Endothelial cell of umbilical vein (primary cell): ENCODE results near the gene ACTN1. TPM values are rescaled to one million over a fixed set of nuclear protein-coding genes. Genes with fewer than 3 reads are reported as not detected.

Experiments
- BruUV-seq: library from RNA; stranded (reverse); fragments of 400-500 nt; replicated peaks from 2 replicates; lab custom pipeline; 2021; lab: Mats Ljungman, UMichigan
- CTCF ChIA-PET: fragments of 300-600, 350-600 bp; sonication (Branson Sonifier 250); formaldehyde crosslinking; loops from one replicate; lab custom pipeline; 2021; ENCODE audit warnings: antibody characterized with exemption, inconsistent platforms; lab: Charles Lee
- POLR2A ChIA-PET: fragments of 300-600, 350-600 bp; sonication (Branson Sonifier 250); formaldehyde crosslinking; loops from one replicate; lab custom pipeline; 2021; ENCODE audit warnings: antibody characterized with exemption, inconsistent platforms; lab: Charles Lee
- DNase-seq: peaks from one replicate; pipeline ENCODE4 v3.0.0-alpha.2; 2011; ENCODE audit warnings: low read depth, low spot score
- FAIRE-seq: peaks from 2 replicates; lab custom pipeline; 2011; peaks lifted over from hg19 to GRCh38; lab: Jason Lieb, UNC
- H2AFZ ChIP-seq: 2 replicates; pipeline ENCODE4 v1.6.0; 2012; ENCODE audit warnings: low read depth, low read length, control low read depth, inconsistent platforms
- H3K27ac ChIP-seq: 2 replicates; pipeline ENCODE4 v1.5.1; 2011; ENCODE audit warnings: low read depth, mild to moderate bottlenecking, control low read depth, low read length, moderate library complexity; ENCODE audit not compliant: insufficient read depth
- H3K27me3 ChIP-seq, 2 experiments: 2 replicates each; pipeline versions ENCODE4 v1.6.0 to v1.6.1; 2011; ENCODE audit warnings: low read length in 2 of 2, mixed read lengths in 1 of 2; ENCODE audit not compliant: control insufficient read depth in 2 of 2, insufficient read depth in 2 of 2
- H3K36me3 ChIP-seq, 2 experiments: 2 replicates in 1 of 2; 3 replicates in 1 of 2; pipeline ENCODE4 v1.5.1; 2011; ENCODE audit warnings: low read length in 2 of 2, mild to moderate bottlenecking in 1 of 2, moderate library complexity in 1 of 2; ENCODE audit not compliant: control insufficient read depth in 2 of 2, insufficient read depth in 2 of 2; ENCODE audit errors: extremely low read depth in 1 of 2
- H3K4me1 ChIP-seq: 3 replicates; pipeline ENCODE4 v1.5.1; 2011; ENCODE audit warnings: mild to moderate bottlenecking, low read length; ENCODE audit not compliant: control insufficient read depth, insufficient read depth; ENCODE audit errors: extremely low read depth
- H3K4me2 ChIP-seq: 2 replicates; pipeline ENCODE4 v1.6.1; 2011; ENCODE audit warnings: low read length, control low read depth, mixed read lengths; ENCODE audit not compliant: insufficient read depth
- H3K4me3 ChIP-seq, 3 experiments: fragments of 200-600 bp in 1 of 3; sonication (generic), shearing (Covaris generic) in 1 of 3; replicated peaks in 1 of 3; 2 replicates each; pipeline ENCODE4 v1.5.1; 2011 to 2016; ENCODE audit warnings: control low read depth in 3 of 3, low read length in 3 of 3, mild to moderate bottlenecking in 2 of 3, inconsistent platforms in 1 of 3, low read depth in 1 of 3, moderate library complexity in 1 of 3; ENCODE audit not compliant: insufficient read depth in 1 of 3
- H3K79me2 ChIP-seq: 2 replicates; pipeline ENCODE4 v1.6.0; 2012; ENCODE audit warnings: low read length, inconsistent platforms; ENCODE audit not compliant: control insufficient read depth, insufficient read depth
- H3K9ac ChIP-seq: replicated peaks from 2 replicates; pipeline ENCODE3; 2011; ENCODE audit warnings: low read length, control low read depth; ENCODE audit not compliant: insufficient read depth; ENCODE audit errors: extremely low read depth
- H3K9me1 ChIP-seq: replicated peaks from 3 replicates; pipeline ENCODE4 v1.6.0; 2011; ENCODE audit warnings: mild to moderate bottlenecking, low read length; ENCODE audit not compliant: control insufficient read depth, insufficient read depth; ENCODE audit errors: extremely low read depth
- H3K9me3 ChIP-seq: replicated peaks from 2 replicates; pipeline ENCODE4 v1.5.1; 2012; ENCODE audit warnings: low read length, inconsistent platforms; ENCODE audit not compliant: control insufficient read depth, insufficient read depth
- H4K20me1 ChIP-seq: replicated peaks from 2 replicates; pipeline ENCODE3; 2011; ENCODE audit warnings: mild to moderate bottlenecking, low read length; ENCODE audit not compliant: control insufficient read depth, insufficient read depth; ENCODE audit errors: extremely low read depth
- FOS ChIP-seq: IDR thresholded peaks from 2 replicates; pipeline ENCODE4 v1.6.1; 2011; ENCODE audit warnings: mild to moderate bottlenecking, low read length, moderate library complexity, borderline replicate concordance; ENCODE audit not compliant: insufficient read depth
- GATA2 ChIP-seq: IDR thresholded peaks from 2 replicates; pipeline ENCODE4 v1.7.0; 2011; ENCODE audit warnings: low read depth, mild to moderate bottlenecking, moderate library complexity, mixed read lengths, low read length; ENCODE audit not compliant: insufficient read length, insufficient read depth
- JUN ChIP-seq: IDR thresholded peaks from 2 replicates; pipeline ENCODE4 v1.6.1; 2011; ENCODE audit warnings: borderline replicate concordance, low read depth; ENCODE audit not compliant: insufficient read length, insufficient read depth
- MYC ChIP-seq: IDR thresholded peaks from one replicate; pipeline ENCODE4 v1.6.1; 2011; ENCODE audit warnings: mild to moderate bottlenecking, low read depth, low read length
- POLR2A ChIP-seq: IDR thresholded peaks from 2 replicates; pipeline ENCODE4 v1.6.1; 2012; ENCODE audit warnings: low read depth, mild to moderate bottlenecking, control low read depth, low read length
- POLR2AphosphoS5 ChIP-seq: IDR thresholded peaks from 2 replicates; pipeline ENCODE4 v1.6.1; 2012; ENCODE audit warnings: low read depth, mild to moderate bottlenecking, control low read depth, low read length, moderate library complexity; ENCODE audit not compliant: insufficient read depth
- dilution Hi-C: fragments of 300-500 bp; cut with MboI; formaldehyde crosslinking; loops from one replicate; pipeline ENCODE4 v1.15.0; 2019; ENCODE audit warnings: low sequenced_read_pairs; ENCODE audit not compliant: extremely low pct_ligation_motif_present
- intact Hi-C: fragments of 100-400 bp; cut with micrococcal nuclease; formaldehyde crosslinking; loops from one replicate; pipeline ENCODE4 v1.10.0; 2022
- polyA plus RNA-seq, 4 experiments: library from polyadenylated mRNA; depleted of rRNA in 3 of 4; stranded (reverse) in 3 of 4; unstranded in 1 of 4; fragments of >200 nt; gene quantifications; 2 replicates each; pipeline versions ENCODE4 v1.2.1 to v1.2.3, GENCODE V29; 2011 to 2012; ENCODE audit warnings: missing spikeins in 1 of 4
- total RNA-seq: library from RNA; stranded (reverse); gene quantifications from 2 replicates; pipeline ENCODE4 v1.2.3, GENCODE V29; 2021
- TF ChIP-seq, protein P1 (sequence below), 2 donors: IDR thresholded peaks; 1 replicate in 1 of 2; 2 replicates in 1 of 2; pipeline ENCODE4 v1.5.1; 2011; ENCODE audit warnings: low read length in 2 of 2, mild to moderate bottlenecking in 2 of 2, moderate library complexity in 2 of 2, control low read depth in 1 of 2, inconsistent platforms in 1 of 2, low read depth in 1 of 2; ENCODE audit not compliant: insufficient read depth in 1 of 2; ENCODE audit errors: extremely low read depth in 1 of 2
- TF ChIP-seq, protein P2 (sequence below): IDR thresholded peaks from 2 replicates; pipeline ENCODE4 v1.6.1; 2011; ENCODE audit not compliant: insufficient read depth, insufficient read length

Gene ACTN1
- total and polyA plus RNA-seq, 2 donors (not counting 3 experiments of a cell fraction or from before 2014, with no cell fraction given) = 442 to 463 TPM

GRCh38 chr14:68977180-68977717 lies 1.9 kb downstream of the ACTN1 start:
- Histone ChIP-seq H3K27me3 (no peaks in the 10 kb centered on the region), H3K9me3 (no peaks in the 10 kb centered on the region), H3K9me1 (no peaks in the 10 kb centered on the region), H3K36me3 (peaks cover 17 to 21% of the 10 kb centered on the region in 2 experiments), H3K4me2 (peak overlapping the region; percentile 85), H3K9ac (peak overlapping the region; percentile 75), H3K4me1 (peaks cover 52% of the 10 kb centered on the region), H3K79me2 (peaks cover 64% of the 10 kb centered on the region), H3K4me3 (peak overlapping the region; percentile 1 to 92 (median 62)), H4K20me1 (no peaks in the 10 kb centered on the region), H2AFZ (no peak overlapping the region), H3K27ac (peak overlapping the region; percentile 65)
- intact Hi-C loops (loop anchor here (1.0 kb wide), 2 partner anchors 58 to 78 kb away; no protein-coding TSS in a partner anchor), dilution Hi-C loops (no loop called here)
- no peak for DNase-seq
- POLR2A ChIA-PET = interaction anchor here (0.7 to 2.1 kb wide), 10 partner anchors 15 to 124 kb away, joined by 3 to 14 read pairs (median 4); no protein-coding TSS in a partner anchor
- BruUV-seq = TSS peak; percentile 53
- TF ChIP-seq, protein P1, sequence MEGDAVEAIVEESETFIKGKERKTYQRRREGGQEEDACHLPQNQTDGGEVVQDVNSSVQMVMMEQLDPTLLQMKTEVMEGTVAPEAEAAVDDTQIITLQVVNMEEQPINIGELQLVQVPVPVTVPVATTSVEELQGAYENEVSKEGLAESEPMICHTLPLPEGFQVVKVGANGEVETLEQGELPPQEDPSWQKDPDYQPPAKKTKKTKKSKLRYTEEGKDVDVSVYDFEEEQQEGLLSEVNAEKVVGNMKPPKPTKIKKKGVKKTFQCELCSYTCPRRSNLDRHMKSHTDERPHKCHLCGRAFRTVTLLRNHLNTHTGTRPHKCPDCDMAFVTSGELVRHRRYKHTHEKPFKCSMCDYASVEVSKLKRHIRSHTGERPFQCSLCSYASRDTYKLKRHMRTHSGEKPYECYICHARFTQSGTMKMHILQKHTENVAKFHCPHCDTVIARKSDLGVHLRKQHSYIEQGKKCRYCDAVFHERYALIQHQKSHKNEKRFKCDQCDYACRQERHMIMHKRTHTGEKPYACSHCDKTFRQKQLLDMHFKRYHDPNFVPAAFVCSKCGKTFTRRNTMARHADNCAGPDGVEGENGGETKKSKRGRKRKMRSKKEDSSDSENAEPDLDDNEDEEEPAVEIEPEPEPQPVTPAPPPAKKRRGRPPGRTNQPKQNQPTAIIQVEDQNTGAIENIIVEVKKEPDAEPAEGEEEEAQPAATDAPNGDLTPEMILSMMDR (IDR thresholded peaks at IDR 0.05; ENCODE audit: extremely low read depth in 1 of 2, insufficient read depth in 1 of 2, low read depth in 1 of 2, low read length in 2 of 2) = no peak
- TF ChIP-seq GATA2 (no peak), MYC (no peak), FOS (no peak), POLR2A (no peak), JUN (peak; percentile 3), POLR2AphosphoS5 (no peak)
- TF ChIP-seq, protein P2, sequence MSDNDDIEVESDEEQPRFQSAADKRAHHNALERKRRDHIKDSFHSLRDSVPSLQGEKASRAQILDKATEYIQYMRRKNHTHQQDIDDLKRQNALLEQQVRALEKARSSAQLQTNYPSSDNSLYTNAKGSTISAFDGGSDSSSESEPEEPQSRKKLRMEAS = no peak
- CTCF ChIA-PET = interaction anchor here (0.6 to 2.6 kb wide), 23 partner anchors 8 to 130 kb away, joined by 3 to 15 read pairs (median 4); no protein-coding TSS in a partner anchor
- FAIRE-seq = peak; percentile 91
